Tibial nerve (tissue), 4 donors: ENCODE measurements around the gene TCF12.

Experiments used
- CTCF ChIP-seq, 5 experiments: fragments of 200-600 bp in 3 of 5; fragments of 450-650 bp in 2 of 5; sonication (generic) in 3 of 5; IDR thresholded peaks; one replicate each; pipeline ENCODE4 v1.5.1; 2016 to 2019; ENCODE audit warnings: antibody characterized with exemption in 5 of 5, mild to moderate bottlenecking in 3 of 5, moderate library complexity in 2 of 5
- EP300 ChIP-seq, 2 donors: sonication (generic); formaldehyde crosslinking; IDR thresholded peaks; one replicate each; pipeline ENCODE4 v1.6.1; 2017; ENCODE audit warnings: antibody characterized with exemption in 2 of 2, mild to moderate bottlenecking in 1 of 2

- no peak for TF ChIP-seq CTCF (IDR thresholded peaks at IDR 0.05)
- TF ChIP-seq EP300 (IDR thresholded peaks at IDR 0.05): no peak
Observed at GRCh38 chr15:56960116-56960515, 41.7 kb downstream of the TCF12 start.
